IMR-90 (cell line): ENCODE results near the gene CADM1. TPM values are rescaled to one million over a fixed set of nuclear protein-coding genes. Genes with fewer than 3 reads are reported as not detected.

Experiments
- ATAC-seq: fragments of 200-7000 bp; cut with Tn5 transposase; 2 replicates; pipeline ENCODE4 v1.9.1; 2020; ENCODE audit warnings: low read depth, mild to moderate bottlenecking, moderate library complexity
- BruUV-seq: library from RNA; stranded (reverse); fragments of 400-500 nt; replicated peaks from 2 replicates; lab custom pipeline; 2021; lab: Mats Ljungman, UMichigan
- CTCF ChIA-PET: fragments of 300-600 bp; formaldehyde crosslinking; extraction: SDS; loops from one replicate; lab custom pipeline; 2021; ENCODE audit warnings: antibody characterized with exemption; lab: Yijun Ruan, JAX
- POLR2A ChIA-PET: fragments of 300-600 bp; sonication (Branson Sonifier 250); formaldehyde crosslinking; loops from one replicate; lab custom pipeline; 2022; ENCODE audit warnings: antibody characterized with exemption; ENCODE audit not compliant: unreplicated experiment; lab: Charles Lee
- DNase-seq: peaks from one replicate; pipeline ENCODE4 v3.0.0; 2013
- H2AFZ ChIP-seq: replicated peaks from 2 replicates; pipeline ENCODE3; 2013; ENCODE audit warnings: low read length, mild to moderate bottlenecking; ENCODE audit not compliant: poor library complexity
- H2AK5ac ChIP-seq: 2 replicates; pipeline ENCODE4 v1.6.1; 2013; ENCODE audit warnings: low read depth, low read length, inconsistent platforms
- H2AK9ac ChIP-seq: replicated peaks from 2 replicates; pipeline ENCODE3; 2013; ENCODE audit warnings: mild to moderate bottlenecking, low read depth, low read length, moderate library complexity; ENCODE audit not compliant: poor library complexity
- H2BK120ac ChIP-seq: 2 replicates; pipeline ENCODE4 v1.6.1; 2013; ENCODE audit warnings: low read depth, low read length, inconsistent platforms
- H2BK15ac ChIP-seq: 3 replicates; pipeline ENCODE4 v1.6.1; 2013; ENCODE audit warnings: low read depth, low read length, inconsistent platforms
- H2BK20ac ChIP-seq: 2 replicates; pipeline ENCODE4 v1.6.1; 2013; ENCODE audit warnings: low read depth, mild to moderate bottlenecking, inconsistent platforms, low read length, moderate library complexity
- H2BK5ac ChIP-seq: 2 replicates; pipeline ENCODE4 v1.6.1; 2013; ENCODE audit warnings: mild to moderate bottlenecking, low read depth, low read length, inconsistent platforms; ENCODE audit not compliant: poor library complexity, severe bottlenecking
- H3K14ac ChIP-seq: replicated peaks from 2 replicates; pipeline ENCODE4 v1.6.1; 2013; ENCODE audit warnings: low read depth, low read length, inconsistent platforms
- H3K18ac ChIP-seq: 2 replicates; pipeline ENCODE4 v1.6.1; 2013; ENCODE audit warnings: low read depth, low read length, control low read depth
- H3K23ac ChIP-seq: 2 replicates; pipeline ENCODE4 v1.6.1; 2013; ENCODE audit warnings: low read depth, low read length, inconsistent platforms
- H3K27ac ChIP-seq: 2 replicates; pipeline ENCODE4 v1.5.1; 2013; ENCODE audit warnings: mild to moderate bottlenecking, control low read depth, low read length; ENCODE audit not compliant: insufficient read depth
- H3K27me3 ChIP-seq: 2 replicates; pipeline ENCODE4 v1.6.1; 2013; ENCODE audit warnings: low read length; ENCODE audit not compliant: control insufficient read depth, insufficient read depth
- H3K36me3 ChIP-seq: 2 replicates; pipeline ENCODE4 v1.6.1; 2013; ENCODE audit warnings: low read length, mixed read lengths; ENCODE audit not compliant: control insufficient read depth, insufficient read depth
- H3K4ac ChIP-seq: 2 replicates; pipeline ENCODE4 v1.6.1; 2013; ENCODE audit warnings: low read depth, low read length, inconsistent platforms
- H3K4me1 ChIP-seq: 2 replicates; pipeline ENCODE4 v1.6.1; 2013; ENCODE audit warnings: low read length, mixed read lengths; ENCODE audit not compliant: control insufficient read depth, insufficient read depth
- H3K4me2 ChIP-seq: 2 replicates; pipeline ENCODE4 v1.6.1; 2013; ENCODE audit warnings: low read depth, mild to moderate bottlenecking, control low read depth, low read length, moderate library complexity
- H3K4me3 ChIP-seq: 2 replicates; pipeline ENCODE4 v1.5.1; 2013; ENCODE audit warnings: low read depth, mild to moderate bottlenecking, control low read depth, low read length, moderate library complexity; ENCODE audit not compliant: insufficient read depth
- H3K56ac ChIP-seq: 2 replicates; pipeline ENCODE4 v1.6.1; 2013; ENCODE audit warnings: low read length, inconsistent platforms; ENCODE audit not compliant: insufficient read depth; ENCODE audit errors: extremely low read depth
- H3K79me1 ChIP-seq, 2 experiments: 2 replicates each; pipeline ENCODE4 v1.6.1; 2013; ENCODE audit warnings: low read length in 2 of 2, inconsistent platforms in 1 of 2, low read depth in 1 of 2
- H3K9ac ChIP-seq: 2 replicates; pipeline ENCODE4 v1.6.1; 2013; ENCODE audit warnings: low read depth, low read length, control low read depth
- H3K9me1 ChIP-seq: 2 replicates; pipeline ENCODE4 v1.6.1; 2013; ENCODE audit warnings: low read length, inconsistent platforms; ENCODE audit not compliant: insufficient read depth
- H3K9me3 ChIP-seq: 2 replicates; pipeline ENCODE4 v1.6.1; 2013; ENCODE audit warnings: low read length; ENCODE audit not compliant: control insufficient read depth, insufficient read depth
- H4K20me1 ChIP-seq: 2 replicates; pipeline ENCODE4 v1.6.1; 2013; ENCODE audit warnings: low read length, inconsistent platforms; ENCODE audit not compliant: insufficient read depth
- H4K5ac ChIP-seq: 2 replicates; pipeline ENCODE4 v1.6.1; 2013; ENCODE audit warnings: mild to moderate bottlenecking, low read depth, low read length, control low read depth
- H4K8ac ChIP-seq, 2 experiments: 2 replicates each; pipeline ENCODE4 v1.6.1; 2013; ENCODE audit warnings: low read depth in 2 of 2, low read length in 2 of 2, control low read depth in 1 of 2, inconsistent platforms in 1 of 2
- H4K91ac ChIP-seq: 2 replicates; pipeline ENCODE4 v1.6.1; 2013; ENCODE audit warnings: low read depth, low read length, inconsistent platforms; ENCODE audit not compliant: insufficient read depth
- BHLHE40 ChIP-seq: fragments of 150-350 bp; IDR thresholded peaks from 2 replicates; pipeline ENCODE4 v1.6.1; 2016; ENCODE audit warnings: mild to moderate bottlenecking, low read depth, low read length
- CHD1 ChIP-seq: IDR thresholded peaks from 2 replicates; pipeline ENCODE4 v1.6.1; 2012; ENCODE audit warnings: low read depth, low read length, improper control_type of control experiment
- CTCF ChIP-seq: conservative IDR thresholded peaks from 2 replicates; pipeline ENCODE4 v1.5.1; 2012; ENCODE audit warnings: mild to moderate bottlenecking, low read depth, low read length, improper control_type of control experiment
- ELK1 ChIP-seq: fragments of 150-350 bp; IDR thresholded peaks from 2 replicates; pipeline ENCODE4 v1.6.1; 2016; ENCODE audit warnings: low read depth, mild to moderate bottlenecking, low read length, moderate library complexity, borderline replicate concordance
- MAFK ChIP-seq: IDR thresholded peaks from 2 replicates; pipeline ENCODE4 v1.6.1; 2012; ENCODE audit warnings: low read depth, low read length, improper control_type of control experiment
- MAZ ChIP-seq: IDR thresholded peaks from 2 replicates; pipeline ENCODE4 v1.6.1; 2012; ENCODE audit warnings: low read depth, mild to moderate bottlenecking, low read length, improper control_type of control experiment, moderate library complexity, borderline replicate concordance
- NFE2L2 ChIP-seq: fragments of 150-350 bp; IDR thresholded peaks from 2 replicates; pipeline ENCODE4 v1.6.1; 2016; ENCODE audit warnings: low read depth, mild to moderate bottlenecking, low read length
- WGBS, 2 experiments: methylation state at CpG; one replicate each; pipeline versions ENCODE4 v1.1.5 to v1.1.7; 2013; ENCODE audit warnings: missing lambda C conversion rate in 2 of 2; ENCODE audit not compliant: insufficient read length in 1 of 2; ENCODE audit errors: extremely low coverage in 2 of 2; 5-methylcytosine and 5-hydroxymethylcytosine counted together
- dilution Hi-C: fragments of 300-500 bp; cut with HindIII; formaldehyde crosslinking; loops from one replicate; pipeline ENCODE4 v1.14.3; 2018; ENCODE audit warnings: low sequenced_read_pairs; ENCODE audit not compliant: unreplicated experiment
- in situ Hi-C: fragments of 300-500 bp; cut with MboI; formaldehyde crosslinking; loops from 3 replicates; pipeline ENCODE4 v1.14.3; 2019; ENCODE audit warnings: low sequenced_read_pairs, inconsistent platforms, mixed read lengths
- intact Hi-C: fragments of 100-400 bp; cut with micrococcal nuclease; formaldehyde crosslinking; loops from 2 replicates; pipeline ENCODE4 v1.10.0; 2022
- polyA plus RNA-seq, 3 experiments: library from polyadenylated mRNA; depleted of rRNA; stranded (reverse); fragments of >200 nt; gene quantifications; 2 replicates each; pipeline ENCODE4 v1.2.3, GENCODE V29; 2012; ENCODE audit warnings: low replicate concordance in 1 of 3
- total RNA-seq: library from RNA; depleted of rRNA; stranded (reverse); fragments of >200 nt; gene quantifications from 2 replicates; pipeline ENCODE4 v1.2.3, GENCODE V29; 2012

The CADM1 gene
- total and polyA plus RNA-seq, 2 of the 4 experiments (the other 2 are of a cell fraction), result 28.8 to 77.1 TPM

- dilution Hi-C loops (no loop called here), in situ Hi-C loops (no loop called here), intact Hi-C loops (loop anchor here (5.0 kb wide), 1 partner anchor 116 kb away; no protein-coding TSS in a partner anchor)
- Histone ChIP-seq H2AK5ac (no peak overlapping the region), H3K36me3 (no peaks in the 10 kb centered on the region), H3K4me3 (no peak overlapping the region), H3K9ac (no peak overlapping the region), H4K8ac (no peak overlapping the region), H3K27ac (no peak overlapping the region), H4K20me1 (no peaks in the 10 kb centered on the region), H4K5ac (no peak overlapping the region), H2BK15ac (no peak overlapping the region), H3K23ac (no peak overlapping the region), H3K9me1 (0 out of 2 replicates have a peak, but pooled peaks cover 3% of the 10 kb centered on the region), H3K56ac (no peak overlapping the region), H2AFZ (no peak overlapping the region), H3K14ac (no peak overlapping the region), H3K4me1 (no peaks in the 10 kb centered on the region), H3K18ac (no peak overlapping the region), H3K79me1 (no peaks in the 10 kb centered on the region; a peak in 1 of 4 replicates), H4K91ac (no peak overlapping the region), H3K4me2 (no peak overlapping the region), H3K9me3 (no peaks in the 10 kb centered on the region), H3K27me3 (no peaks in the 10 kb centered on the region), H2BK5ac (no peak overlapping the region), H2BK20ac (no peak overlapping the region), H2BK120ac (no peak overlapping the region), H2AK9ac (no peak overlapping the region), H3K4ac (no peak overlapping the region)
- 92% methylated on average over 2 of the region's 2 CpGs; no CpG with 5 or more reads in 1 of the 2 experiments for WGBS, 2 experiments
- DNase-seq, result no peak
- BruUV-seq, result no TSS peak
- POLR2A ChIA-PET, result no interaction called here
- no peak for ATAC-seq
- TF ChIP-seq CTCF (no peak), CHD1 (no peak), ELK1 (no peak), MAZ (no peak), MAFK (no peak), BHLHE40 (no peak), NFE2L2 (no peak)
- CTCF ChIA-PET, result interaction anchor here (0.6 to 1.1 kb wide), 2 partner anchors 12 to 310 kb away, joined by 3 to 4 read pairs; no protein-coding TSS in a partner anchor
Measured at GRCh38 chr11:115313224-115313838, 190.9 kb downstream of the CADM1 start.
